PFSK-1 (cell line): ENCODE measurements around the gene TMEM240.

Source experiments
- FOXP2 ChIP-seq: optimal IDR thresholded peaks from 2 replicates; pipeline ENCODE3; 2011; ENCODE audit warnings: borderline replicate concordance, control low read depth, inconsistent platforms; ENCODE audit not compliant: insufficient read depth; ENCODE audit errors: extremely low read length, extremely low read depth
- TF ChIP-seq, protein P1 (sequence below), 2 experiments: IDR thresholded peaks; 2 replicates each; pipeline versions ENCODE4 v1.6.1 to v1.8.0; 2011 to 2012; ENCODE audit warnings: low read depth in 2 of 2, low read length in 2 of 2, control low read depth in 1 of 2, inconsistent platforms in 1 of 2, mild to moderate bottlenecking in 1 of 2, moderate library complexity in 1 of 2; ENCODE audit not compliant: insufficient read depth in 1 of 2

DNA sequence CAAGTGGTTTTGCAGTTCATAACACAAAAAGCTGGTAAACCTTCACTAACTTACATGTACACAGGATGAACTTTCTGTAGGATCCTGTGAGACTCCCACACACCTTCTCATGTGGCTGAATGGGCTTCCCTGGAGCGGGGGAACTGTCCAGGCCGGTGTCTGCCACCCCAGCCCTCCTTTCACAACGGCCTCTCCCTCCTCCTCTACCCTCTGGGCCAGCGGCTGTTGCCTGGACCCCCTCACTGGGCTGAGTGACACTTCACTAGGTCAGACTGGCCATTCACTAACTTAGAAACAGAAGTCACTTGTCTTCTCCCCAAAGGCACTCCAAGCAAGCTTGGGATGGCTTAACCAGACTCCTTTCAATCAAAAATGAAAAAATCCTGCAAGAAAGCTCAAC, 18.2 kb upstream of the TMEM240 start:
- TF ChIP-seq, protein P1, sequence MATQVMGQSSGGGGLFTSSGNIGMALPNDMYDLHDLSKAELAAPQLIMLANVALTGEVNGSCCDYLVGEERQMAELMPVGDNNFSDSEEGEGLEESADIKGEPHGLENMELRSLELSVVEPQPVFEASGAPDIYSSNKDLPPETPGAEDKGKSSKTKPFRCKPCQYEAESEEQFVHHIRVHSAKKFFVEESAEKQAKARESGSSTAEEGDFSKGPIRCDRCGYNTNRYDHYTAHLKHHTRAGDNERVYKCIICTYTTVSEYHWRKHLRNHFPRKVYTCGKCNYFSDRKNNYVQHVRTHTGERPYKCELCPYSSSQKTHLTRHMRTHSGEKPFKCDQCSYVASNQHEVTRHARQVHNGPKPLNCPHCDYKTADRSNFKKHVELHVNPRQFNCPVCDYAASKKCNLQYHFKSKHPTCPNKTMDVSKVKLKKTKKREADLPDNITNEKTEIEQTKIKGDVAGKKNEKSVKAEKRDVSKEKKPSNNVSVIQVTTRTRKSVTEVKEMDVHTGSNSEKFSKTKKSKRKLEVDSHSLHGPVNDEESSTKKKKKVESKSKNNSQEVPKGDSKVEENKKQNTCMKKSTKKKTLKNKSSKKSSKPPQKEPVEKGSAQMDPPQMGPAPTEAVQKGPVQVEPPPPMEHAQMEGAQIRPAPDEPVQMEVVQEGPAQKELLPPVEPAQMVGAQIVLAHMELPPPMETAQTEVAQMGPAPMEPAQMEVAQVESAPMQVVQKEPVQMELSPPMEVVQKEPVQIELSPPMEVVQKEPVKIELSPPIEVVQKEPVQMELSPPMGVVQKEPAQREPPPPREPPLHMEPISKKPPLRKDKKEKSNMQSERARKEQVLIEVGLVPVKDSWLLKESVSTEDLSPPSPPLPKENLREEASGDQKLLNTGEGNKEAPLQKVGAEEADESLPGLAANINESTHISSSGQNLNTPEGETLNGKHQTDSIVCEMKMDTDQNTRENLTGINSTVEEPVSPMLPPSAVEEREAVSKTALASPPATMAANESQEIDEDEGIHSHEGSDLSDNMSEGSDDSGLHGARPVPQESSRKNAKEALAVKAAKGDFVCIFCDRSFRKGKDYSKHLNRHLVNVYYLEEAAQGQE (IDR thresholded peaks at IDR 0.05; ENCODE audit: insufficient read depth in 1 of 2, low read depth in 2 of 2, low read length in 2 of 2), result no peak
- no peak for TF ChIP-seq FOXP2
